ENCODE results near the gene FHIT.

FHIT gene

GRCh38 chr3:59820352-59820934 lies 1430.8 kb downstream of the FHIT start:
- Histone ChIP-seq H4K20me1 (no peaks in the 10 kb centered on the region), H3K4me2 (no peak overlapping the region), H3K36me3 (no peaks in the 10 kb centered on the region), H3K27me3 (no peaks in the 10 kb centered on the region), H3K4me1 (0 out of 2 replicates have a peak, but pooled peaks cover 5% of the 10 kb centered on the region), H3K4me3 (no peak overlapping the region), H3K27ac (no peak overlapping the region), H3K9ac (no peak overlapping the region), H3K9me3 (no peaks in the 10 kb centered on the region)
- no peak for TF ChIP-seq Cebpa-rat (IDR thresholded peaks at IDR 0.05)

GRCh38 chr3:59818919-59819300 lies 1432.3 kb downstream of the FHIT start:
- Histone ChIP-seq H3K9ac (no peak overlapping the region), H3K4me1 (0 out of 2 replicates have a peak, but pooled peaks cover 5% of the 10 kb centered on the region), H3K27me3 (no peaks in the 10 kb centered on the region), H3K4me2 (no peak overlapping the region), H4K20me1 (no peaks in the 10 kb centered on the region), H3K4me3 (no peak overlapping the region), H3K36me3 (no peaks in the 10 kb centered on the region), H3K9me3 (no peaks in the 10 kb centered on the region), H3K27ac (no peak overlapping the region)
- no peak for TF ChIP-seq Cebpa-rat (IDR thresholded peaks at IDR 0.05)

GRCh38 chr3:59818033-59818918 lies 1433.0 kb downstream of the FHIT start:
- Histone ChIP-seq H3K4me1 (0 out of 2 replicates have a peak, but pooled peaks cover 5% of the 10 kb centered on the region), H3K4me3 (no peak overlapping the region), H3K36me3 (no peaks in the 10 kb centered on the region), H4K20me1 (no peaks in the 10 kb centered on the region), H3K4me2 (no peak overlapping the region), H3K9me3 (no peaks in the 10 kb centered on the region), H3K9ac (no peak overlapping the region), H3K27ac (no peak overlapping the region), H3K27me3 (no peaks in the 10 kb centered on the region)
- TF ChIP-seq Cebpa-rat (IDR thresholded peaks at IDR 0.05) = no peak

- no peak for TF ChIP-seq Cebpa-rat (IDR thresholded peaks at IDR 0.05)
- Histone ChIP-seq H3K9me3 (no peaks in the 10 kb centered on the region), H3K27ac (no peak overlapping the region), H3K4me1 (peaks cover 6% of the 10 kb centered on the region; the same call in 1 of the 2 replicates), H3K27me3 (no peaks in the 10 kb centered on the region), H4K20me1 (no peaks in the 10 kb centered on the region), H3K4me2 (no peak overlapping the region), H3K36me3 (no peaks in the 10 kb centered on the region), H3K9ac (no peak overlapping the region), H3K4me3 (no peak overlapping the region)
Observed at GRCh38 chr3:59817511-59817910, 1433.7 kb downstream of the FHIT start.

GRCh38 chr3:59816312-59816711 lies 1434.9 kb downstream of the FHIT start:
- Histone ChIP-seq H3K9ac (no peak overlapping the region), H3K36me3 (no peaks in the 10 kb centered on the region), H3K9me3 (no peaks in the 10 kb centered on the region), H3K27me3 (no peaks in the 10 kb centered on the region), H3K4me2 (no peak overlapping the region), H3K4me3 (no peak overlapping the region), H4K20me1 (no peaks in the 10 kb centered on the region), H3K4me1 (peaks cover 17% of the 10 kb centered on the region), H3K27ac (no peak overlapping the region)
- no peak for TF ChIP-seq Cebpa-rat (IDR thresholded peaks at IDR 0.05)

GRCh38 chr3:59813148-59813538 lies 1438.1 kb downstream of the FHIT start:
- Histone ChIP-seq H3K9ac (no peak overlapping the region), H4K20me1 (no peaks in the 10 kb centered on the region), H3K4me1 (peaks cover 32% of the 10 kb centered on the region), H3K4me2 (no peak overlapping the region), H3K4me3 (no peak overlapping the region), H3K27ac (no peak overlapping the region), H3K9me3 (no peaks in the 10 kb centered on the region), H3K36me3 (no peaks in the 10 kb centered on the region), H3K27me3 (no peaks in the 10 kb centered on the region)
- no peak for TF ChIP-seq Cebpa-rat (IDR thresholded peaks at IDR 0.05)

- H3K27ac ChIP-seq = no peak overlapping the region
- no peaks in the 10 kb centered on the region for H4K20me1 ChIP-seq
- no peaks in the 10 kb centered on the region for H3K36me3 ChIP-seq
- peaks cover 32% of the 10 kb centered on the region for H3K4me1 ChIP-seq
- H3K27me3 ChIP-seq = no peaks in the 10 kb centered on the region
- H3K9me3 ChIP-seq = no peaks in the 10 kb centered on the region
- H3K4me2 ChIP-seq = peak overlapping the region; percentile 40
- no peak overlapping the region for H3K9ac ChIP-seq
- H3K4me3 ChIP-seq = no peak overlapping the region
- TF ChIP-seq Cebpa-rat (IDR thresholded peaks at IDR 0.05) = no peak
Observed at GRCh38 chr3:59812237-59813147, 1438.8 kb downstream of the FHIT start.

GRCh38 chr3:59811160-59811559 lies 1440.1 kb downstream of the FHIT start:
- H3K36me3 ChIP-seq = no peaks in the 10 kb centered on the region
- no peak overlapping the region for H3K4me3 ChIP-seq
- H3K9ac ChIP-seq = no peak overlapping the region
- H3K4me2 ChIP-seq = peak overlapping the region; percentile 40; the same call in 1 of the 2 replicates
- H3K9me3 ChIP-seq = no peaks in the 10 kb centered on the region
- no peak for TF ChIP-seq Cebpa-rat (IDR thresholded peaks at IDR 0.05)
- H3K27me3 ChIP-seq = no peaks in the 10 kb centered on the region
- H3K27ac ChIP-seq = no peak overlapping the region
- no peaks in the 10 kb centered on the region for H4K20me1 ChIP-seq
- H3K4me1 ChIP-seq = peaks cover 32% of the 10 kb centered on the region

- Histone ChIP-seq H3K27ac (no peak overlapping the region), H3K36me3 (no peaks in the 10 kb centered on the region), H3K9me3 (no peaks in the 10 kb centered on the region), H3K4me1 (peaks cover 32% of the 10 kb centered on the region), H3K4me3 (no peak overlapping the region), H3K9ac (no peak overlapping the region), H4K20me1 (no peaks in the 10 kb centered on the region), H3K4me2 (peak overlapping the region; percentile 40; the same call in 1 of the 2 replicates), H3K27me3 (no peaks in the 10 kb centered on the region)
- TF ChIP-seq Cebpa-rat (IDR thresholded peaks at IDR 0.05) = no peak
Observed at GRCh38 chr3:59810606-59811005, 1440.6 kb downstream of the FHIT start.

Data from BLaER1 (cell line).